ENCODE results near the gene KPNB1.

The KPNB1 gene

DNA sequence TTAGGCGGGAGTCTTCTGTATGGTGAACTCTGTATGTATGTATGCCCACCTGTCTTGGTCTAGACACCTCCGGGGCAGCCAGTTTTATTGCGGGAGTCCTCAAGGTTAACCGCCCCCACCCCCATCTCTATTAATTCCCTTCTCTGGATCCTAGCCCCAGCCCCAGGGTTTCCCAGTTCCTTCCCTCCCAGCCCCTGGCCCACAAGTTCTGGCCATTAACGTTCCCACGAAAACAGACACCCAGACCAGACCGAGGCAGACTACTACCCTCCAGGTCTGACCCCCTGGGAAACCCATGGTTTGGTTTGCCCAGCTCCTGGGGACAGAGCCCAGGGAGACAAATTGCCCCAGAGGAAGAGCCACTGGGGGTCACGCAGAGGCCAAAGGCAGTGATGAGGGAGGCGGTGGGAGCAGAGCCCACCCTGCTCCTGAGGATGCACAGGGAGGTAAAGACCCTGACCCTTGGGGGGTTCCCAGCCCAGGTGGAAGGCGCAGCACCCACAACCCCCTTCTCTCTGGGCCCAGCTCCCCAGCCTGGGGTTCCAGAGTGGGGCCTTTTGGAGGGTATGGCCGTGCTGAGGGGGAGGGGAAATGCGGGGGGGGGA is 52.8 kb downstream of the KPNB1 start:
- Histone ChIP-seq H3K4me3 (no peak overlapping the region), H3K27ac (no peak overlapping the region), H3K36me3 (peaks cover 9 to 48% (median 16%) of the 10 kb centered on the region in 3 donors), H3K27me3 (no peaks in the 10 kb centered on the region), H3K9me3 (no peaks in the 10 kb centered on the region), H3K4me1 (peaks cover 0 to 5% (median 2%) of the 10 kb centered on the region in 4 donors)
- no peak for DNase-seq
- intact Hi-C loops (cut with DNase I; ENCODE audit: low total_unique reads), result no loop called here
- TF ChIP-seq, protein P1, sequence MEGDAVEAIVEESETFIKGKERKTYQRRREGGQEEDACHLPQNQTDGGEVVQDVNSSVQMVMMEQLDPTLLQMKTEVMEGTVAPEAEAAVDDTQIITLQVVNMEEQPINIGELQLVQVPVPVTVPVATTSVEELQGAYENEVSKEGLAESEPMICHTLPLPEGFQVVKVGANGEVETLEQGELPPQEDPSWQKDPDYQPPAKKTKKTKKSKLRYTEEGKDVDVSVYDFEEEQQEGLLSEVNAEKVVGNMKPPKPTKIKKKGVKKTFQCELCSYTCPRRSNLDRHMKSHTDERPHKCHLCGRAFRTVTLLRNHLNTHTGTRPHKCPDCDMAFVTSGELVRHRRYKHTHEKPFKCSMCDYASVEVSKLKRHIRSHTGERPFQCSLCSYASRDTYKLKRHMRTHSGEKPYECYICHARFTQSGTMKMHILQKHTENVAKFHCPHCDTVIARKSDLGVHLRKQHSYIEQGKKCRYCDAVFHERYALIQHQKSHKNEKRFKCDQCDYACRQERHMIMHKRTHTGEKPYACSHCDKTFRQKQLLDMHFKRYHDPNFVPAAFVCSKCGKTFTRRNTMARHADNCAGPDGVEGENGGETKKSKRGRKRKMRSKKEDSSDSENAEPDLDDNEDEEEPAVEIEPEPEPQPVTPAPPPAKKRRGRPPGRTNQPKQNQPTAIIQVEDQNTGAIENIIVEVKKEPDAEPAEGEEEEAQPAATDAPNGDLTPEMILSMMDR (IDR thresholded peaks at IDR 0.05), result no peak

DNA sequence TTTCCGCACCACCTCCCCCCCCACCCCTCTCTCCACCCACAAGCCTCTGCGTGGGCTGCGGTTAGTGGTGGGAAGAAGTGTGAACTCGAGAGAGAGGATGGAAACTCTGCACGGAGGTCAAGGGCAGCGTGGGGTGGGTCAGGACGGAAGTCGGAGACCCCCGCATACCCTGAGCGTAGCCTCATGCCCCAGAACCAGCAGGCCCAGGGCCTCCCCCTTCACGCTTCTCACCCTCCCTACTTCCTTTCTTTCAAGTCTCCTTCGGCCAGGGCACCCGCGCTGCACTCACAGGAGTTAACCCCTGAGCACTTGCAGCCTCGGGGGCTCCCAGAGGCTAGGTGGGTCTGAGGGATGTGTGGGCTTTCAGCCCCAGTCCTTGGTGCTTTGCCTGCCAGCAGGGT is 53.5 kb downstream of the KPNB1 start:
- Histone ChIP-seq H3K4me1 (peaks cover 0 to 5% (median 2%) of the 10 kb centered on the region in 4 donors), H3K36me3 (peaks cover 9 to 49% (median 16%) of the 10 kb centered on the region in 3 donors), H3K27me3 (no peaks in the 10 kb centered on the region), H3K9me3 (no peaks in the 10 kb centered on the region), H3K4me3 (no peak overlapping the region), H3K27ac (no peak overlapping the region)
- no peak for DNase-seq
- intact Hi-C loops (cut with DNase I; ENCODE audit: low total_unique reads), result no loop called here
- TF ChIP-seq, protein P1 (IDR thresholded peaks at IDR 0.05), result no peak

DNA sequence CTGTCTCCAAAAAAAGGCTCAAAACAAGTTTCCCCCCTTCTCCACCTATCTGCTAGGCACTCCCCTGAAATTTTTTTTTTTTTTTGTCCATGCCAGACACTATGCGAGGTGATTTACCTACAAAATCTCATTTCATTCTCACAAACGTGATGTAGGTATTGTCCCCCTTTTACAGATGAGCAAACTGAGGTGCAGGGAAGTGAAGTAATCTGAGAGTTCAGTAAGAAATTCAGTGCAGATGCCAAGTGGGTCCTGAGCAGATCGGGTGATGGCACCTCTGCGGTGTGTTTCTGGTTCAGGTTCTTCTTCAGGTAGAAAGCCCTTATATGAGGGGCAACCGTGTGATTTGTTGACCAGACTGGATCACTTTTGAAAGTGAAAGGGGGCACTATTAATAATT is 54.0 kb downstream of the KPNB1 start:
- TF ChIP-seq, protein P1 (IDR thresholded peaks at IDR 0.05), result no peak
- Histone ChIP-seq H3K27me3 (no peaks in the 10 kb centered on the region), H3K4me1 (peaks cover 0 to 10% (median 2%) of the 10 kb centered on the region in 4 donors), H3K27ac (no peak overlapping the region), H3K36me3 (peaks cover 9 to 53% (median 16%) of the 10 kb centered on the region in 3 donors), H3K4me3 (no peak overlapping the region), H3K9me3 (no peaks in the 10 kb centered on the region)
- no peak for DNase-seq
- intact Hi-C loops (cut with DNase I; ENCODE audit: low total_unique reads), result no loop called here

DNA sequence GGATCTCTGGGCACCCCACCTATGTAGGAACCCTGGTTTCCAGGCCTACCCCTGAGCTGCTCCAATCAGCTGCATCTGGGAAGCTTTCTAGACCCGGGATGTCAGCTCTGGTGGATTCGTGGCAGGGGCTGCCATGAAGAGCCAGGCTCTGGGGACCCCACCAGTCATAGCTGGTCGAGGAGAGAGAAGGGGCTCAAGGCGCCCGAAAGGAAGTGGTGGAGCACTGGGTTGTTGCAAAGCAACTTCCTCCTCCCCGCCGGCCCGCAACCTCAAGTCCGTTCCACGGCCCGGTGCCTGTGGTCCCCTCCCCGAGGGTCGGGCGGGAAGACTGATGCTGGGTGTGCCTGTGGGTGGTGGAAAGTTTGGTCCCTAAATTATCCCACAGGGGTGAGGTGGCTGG is 54.4 kb downstream of the KPNB1 start:
- TF ChIP-seq, protein P1 (IDR thresholded peaks at IDR 0.05), result no peak
- Histone ChIP-seq H3K36me3 (peaks cover 9 to 54% (median 14%) of the 10 kb centered on the region in 3 donors), H3K4me3 (no peak overlapping the region), H3K9me3 (no peaks in the 10 kb centered on the region), H3K27ac (no peak overlapping the region), H3K27me3 (no peaks in the 10 kb centered on the region), H3K4me1 (peaks cover 0 to 12% (median 2%) of the 10 kb centered on the region in 4 donors)
- no peak for DNase-seq
- intact Hi-C loops (cut with DNase I; ENCODE audit: low total_unique reads), result no loop called here

DNA sequence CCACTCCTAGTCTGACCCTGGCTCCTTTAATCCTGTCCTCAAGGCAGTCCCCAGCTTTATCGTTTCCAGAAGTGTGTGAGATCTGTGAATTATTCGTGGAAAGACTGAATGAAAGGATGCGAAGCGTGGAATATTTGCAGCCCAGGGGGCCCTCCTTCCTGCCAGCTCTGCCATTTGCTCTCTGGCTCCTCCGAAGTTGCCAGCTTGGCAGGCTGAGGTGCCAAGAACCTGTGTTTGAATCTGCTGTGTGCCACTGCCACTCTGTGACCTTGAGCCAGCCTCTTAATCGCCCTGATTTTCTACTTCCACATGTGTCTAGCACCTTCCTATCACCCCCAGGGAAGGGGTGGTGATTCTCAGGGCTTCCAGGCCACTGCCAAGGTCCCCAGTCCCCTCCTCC is 55.0 kb downstream of the KPNB1 start:
- Histone ChIP-seq H3K27me3 (no peaks in the 10 kb centered on the region), H3K4me3 (no peak overlapping the region), H3K36me3 (peaks cover 4 to 54% (median 11%) of the 10 kb centered on the region in 3 donors), H3K9me3 (no peaks in the 10 kb centered on the region), H3K27ac (no peak overlapping the region), H3K4me1 (peaks cover 0 to 13% (median 3%) of the 10 kb centered on the region in 4 donors)
- no peak for DNase-seq
- intact Hi-C loops (cut with DNase I; ENCODE audit: low total_unique reads), result no loop called here
- TF ChIP-seq, protein P1 (IDR thresholded peaks at IDR 0.05), result no peak
